H1 (cell line): ENCODE measurements around the gene NAXD. TPM values are rescaled to one million over a fixed set of nuclear protein-coding genes. Genes with fewer than 3 reads are reported as not detected.

ENCODE experiments used
- CTCF ChIA-PET: fragments of 300-600 bp; sonication (Branson Sonifier 250); formaldehyde crosslinking; loops from one replicate; lab custom pipeline; 2021; ENCODE audit not compliant: partially characterized antibody; lab: Charles Lee
- POLR2A ChIA-PET: fragments of 300-600 bp; sonication (Branson Sonifier 250); formaldehyde crosslinking; loops from one replicate; lab custom pipeline; 2021; ENCODE audit warnings: inconsistent platforms; ENCODE audit not compliant: partially characterized antibody; lab: Charles Lee
- DNase-seq, 2 experiments: peaks; one replicate each; pipeline versions ENCODE4 v3.0.0 to v3.0.0-alpha.2; 2010 to 2022; ENCODE audit warnings: low spot score in 2 of 2, low read depth in 1 of 2, mixed read lengths in 1 of 2
- FAIRE-seq: peaks from 2 replicates; lab custom pipeline; 2011; peaks lifted over from hg19 to GRCh38; lab: Jason Lieb, UNC
- H2AFZ ChIP-seq: 2 replicates; pipeline ENCODE4 v1.8.1; 2012; ENCODE audit warnings: low read length, inconsistent platforms
- H2AK5ac ChIP-seq: 2 replicates; pipeline ENCODE4 v1.6.1; 2013; ENCODE audit warnings: low read depth, low read length
- H2BK120ac ChIP-seq: replicated peaks from 2 replicates; pipeline ENCODE3; 2013; ENCODE audit warnings: low read depth, low read length, inconsistent platforms
- H2BK12ac ChIP-seq: 2 replicates; pipeline ENCODE4 v1.6.1; 2013; ENCODE audit warnings: low read depth, low read length
- H2BK15ac ChIP-seq: 2 replicates; pipeline ENCODE4 v1.6.1; 2013; ENCODE audit warnings: low read length
- H2BK20ac ChIP-seq: 2 replicates; pipeline ENCODE4 v1.6.1; 2013; ENCODE audit warnings: low read length
- H2BK5ac ChIP-seq: 2 replicates; pipeline ENCODE4 v1.6.1; 2013; ENCODE audit warnings: low read depth, low read length
- H3K14ac ChIP-seq: 2 replicates; pipeline ENCODE4 v1.6.1; 2013; ENCODE audit warnings: inconsistent platforms; ENCODE audit not compliant: insufficient read length
- H3K18ac ChIP-seq: 2 replicates; pipeline ENCODE4 v1.6.1; 2013; ENCODE audit warnings: low read length; ENCODE audit errors: extremely low read depth
- H3K23ac ChIP-seq: 2 replicates; pipeline ENCODE4 v1.6.1; 2013; ENCODE audit warnings: inconsistent platforms; ENCODE audit not compliant: insufficient read length
- H3K23me2 ChIP-seq: 2 replicates; pipeline ENCODE4 v1.6.1; 2013; ENCODE audit warnings: low read depth, low read length
- H3K27ac ChIP-seq: 2 replicates; pipeline ENCODE4 v1.6.1; 2011; ENCODE audit warnings: low read depth, low read length, inconsistent platforms
- H3K27me3 ChIP-seq, 4 experiments: replicated peaks in 1 of 4; 1 replicate in 1 of 4; 2 replicates in 3 of 4; pipeline versions ENCODE4 v1.6.1 to v1.8.1; 2011 to 2013; ENCODE audit warnings: low read length in 3 of 4, mild to moderate bottlenecking in 3 of 4, inconsistent platforms in 2 of 4, mixed read lengths in 2 of 4, moderate library complexity in 1 of 4; ENCODE audit not compliant: control insufficient read depth in 3 of 4, insufficient read depth in 3 of 4; ENCODE audit errors: extremely low read depth in 1 of 4
- H3K36me3 ChIP-seq, 4 experiments: 2 replicates each; pipeline versions ENCODE4 v1.6.1 to v1.8.1; 2011 to 2013; ENCODE audit warnings: mild to moderate bottlenecking in 4 of 4, low read length in 3 of 4, moderate library complexity in 2 of 4, control low read depth in 1 of 4, inconsistent platforms in 1 of 4; ENCODE audit not compliant: insufficient read depth in 4 of 4, control insufficient read depth in 2 of 4
- H3K4ac ChIP-seq: replicated peaks from 2 replicates; pipeline ENCODE3; 2013; ENCODE audit warnings: low read length, low read depth, mixed read lengths, inconsistent platforms; ENCODE audit not compliant: insufficient read length
- H3K4me1 ChIP-seq, 4 experiments: replicated peaks in 1 of 4; 1 replicate in 1 of 4; 2 replicates in 3 of 4; pipeline versions ENCODE4 v1.6.1 to v1.8.1; 2011 to 2013; ENCODE audit warnings: low read length in 3 of 4, inconsistent platforms in 2 of 4, mixed read lengths in 1 of 4; ENCODE audit not compliant: insufficient read depth in 4 of 4, control insufficient read depth in 3 of 4
- H3K4me2 ChIP-seq, 2 experiments: 2 replicates each; pipeline versions ENCODE4 v1.6.1 to v1.8.1; 2011 to 2013; ENCODE audit warnings: low read depth in 2 of 2, low read length in 2 of 2, control low read depth in 1 of 2, inconsistent platforms in 1 of 2, mild to moderate bottlenecking in 1 of 2; ENCODE audit not compliant: insufficient read depth in 1 of 2
- H3K4me3 ChIP-seq, 4 experiments: fragments of 200-600, 300-600 bp in 1 of 4; sonication (generic), shearing (Covaris generic), sonication (Bioruptor Twin) in 1 of 4; 2 replicates each; pipeline versions ENCODE4 v1.5.1 to v1.8.1; 2011 to 2016; ENCODE audit warnings: low read length in 4 of 4, low read depth in 3 of 4, control low read depth in 2 of 4, inconsistent platforms in 2 of 4, mild to moderate bottlenecking in 2 of 4, mixed read lengths in 1 of 4, moderate library complexity in 1 of 4; ENCODE audit not compliant: insufficient read depth in 2 of 4; ENCODE audit errors: extremely low read depth in 1 of 4
- H3K56ac ChIP-seq: replicated peaks from 2 replicates; pipeline ENCODE3; 2013; ENCODE audit warnings: low read depth, mild to moderate bottlenecking, mixed read lengths, low read length, inconsistent platforms; ENCODE audit not compliant: insufficient read length
- H3K79me1 ChIP-seq: 2 replicates; pipeline ENCODE4 v1.6.1; 2013; ENCODE audit warnings: low read depth, low read length, control low read depth
- H3K79me2 ChIP-seq, 2 experiments: 2 replicates each; pipeline versions ENCODE4 v1.6.1 to v1.8.1; 2012 to 2013; ENCODE audit warnings: low read length in 2 of 2, mild to moderate bottlenecking in 2 of 2, inconsistent platforms in 1 of 2; ENCODE audit not compliant: insufficient read depth in 2 of 2, control insufficient read depth in 1 of 2
- H3K9ac ChIP-seq, 4 experiments: replicated peaks in 1 of 4; 1 replicate in 1 of 4; 2 replicates in 3 of 4; pipeline versions ENCODE4 v1.6.1 to v1.8.1; 2011 to 2013; ENCODE audit warnings: low read depth in 3 of 4, low read length in 3 of 4, control low read depth in 2 of 4, mild to moderate bottlenecking in 2 of 4, moderate library complexity in 2 of 4, inconsistent platforms in 1 of 4; ENCODE audit errors: extremely low read depth in 1 of 4
- H3K9me3 ChIP-seq, 2 experiments: 2 replicates each; pipeline versions ENCODE4 v1.6.1 to v1.8.1; 2012 to 2013; ENCODE audit warnings: mild to moderate bottlenecking in 2 of 2, moderate library complexity in 2 of 2, control low read depth in 1 of 2, inconsistent platforms in 1 of 2, low read depth in 1 of 2, low read length in 1 of 2, mixed read lengths in 1 of 2; ENCODE audit not compliant: insufficient read depth in 2 of 2
- H4K20me1 ChIP-seq, 2 experiments: replicated peaks in 1 of 2; 2 replicates each; pipeline versions ENCODE3 to v1.8.1; 2011 to 2013; ENCODE audit warnings: inconsistent platforms in 2 of 2, low read length in 2 of 2, mild to moderate bottlenecking in 1 of 2; ENCODE audit not compliant: insufficient read depth in 2 of 2, control insufficient read depth in 1 of 2
- H4K5ac ChIP-seq: 2 replicates; pipeline ENCODE4 v1.6.1; 2013; ENCODE audit warnings: low read length, low read depth, mixed read lengths, inconsistent platforms; ENCODE audit not compliant: insufficient read length
- H4K8ac ChIP-seq: 2 replicates; pipeline ENCODE4 v1.8.0; 2013; ENCODE audit warnings: mild to moderate bottlenecking, moderate library complexity, low read length, inconsistent platforms; ENCODE audit not compliant: insufficient read depth; ENCODE audit errors: extremely low read depth
- H4K91ac ChIP-seq: replicated peaks from 2 replicates; pipeline ENCODE3; 2013; ENCODE audit warnings: low read length, mixed read lengths, inconsistent platforms; ENCODE audit not compliant: insufficient read length
- CEBPB ChIP-seq: IDR thresholded peaks from 2 replicates; pipeline ENCODE4 v1.6.1; 2012; ENCODE audit warnings: low read depth, low read length
- WGBS, 2 experiments: shearing (Covaris generic) in 1 of 2; methylation state at CpG; one replicate each; pipeline versions ENCODE4 v1.1.6 to v1.1.7; 2013 to 2015; ENCODE audit warnings: low lambda C conversion rate in 2 of 2, mixed read lengths in 2 of 2, inconsistent platforms in 1 of 2, low coverage in 1 of 2, missing lambda C conversion rate in 1 of 2; ENCODE audit not compliant: insufficient replicate concordance in 2 of 2, insufficient coverage in 1 of 2, insufficient read length in 1 of 2; ENCODE audit errors: extremely low coverage in 1 of 2, missing lambda C conversion rate in 1 of 2; 5-methylcytosine and 5-hydroxymethylcytosine counted together
- polyA plus RNA-seq, 7 experiments: library from polyadenylated mRNA; depleted of rRNA in 3 of 7; stranded (reverse) in 5 of 7; unstranded in 2 of 7; fragments of >200 nt in 5 of 7; fragments of 200-250 nt in 2 of 7; gene quantifications; 1 replicate in 5 of 7; 2 replicates in 1 of 7; 4 replicates in 1 of 7; pipeline versions ENCODE4 v1.2.1 to v1.2.3, GENCODE V29; 2011 to 2013; ENCODE audit warnings: missing spikeins in 2 of 7, mixed read lengths in 2 of 7
- total RNA-seq: library from RNA; stranded (reverse); fragmentation: NEBNext Ultra II Directional; extraction: Animal tissue kit (Norgen Biotek cat#: 25700); gene quantifications from 2 replicates; pipeline ENCODE4 v1.2.1, GENCODE V29; 2021

NAXD gene
- total and polyA plus RNA-seq, 2 of the 8 experiments (the other 6 are each of a cell fraction or from before 2014, with no cell fraction given): 25.4 to 35.5 TPM

- no peaks in the 10 kb centered on the region for H3K79me2 ChIP-seq
- H2BK5ac ChIP-seq: no peak overlapping the region
- H3K27ac ChIP-seq: no peak overlapping the region
- FAIRE-seq: no peak
- H2BK12ac ChIP-seq: no peak overlapping the region
- H3K79me1 ChIP-seq: no peaks in the 10 kb centered on the region
- H3K4ac ChIP-seq: no peak overlapping the region
- no peak overlapping the region for H3K4me2 ChIP-seq
- ChIA-PET CTCF (interaction anchor here (2.4 kb wide), 1 partner anchor 19 kb away, joined by 8 read pairs; no protein-coding TSS in a partner anchor), POLR2A (interaction anchor here (0.7 to 1.6 kb wide), 3 partner anchors 11 to 38 kb away, joined by 3 to 5 read pairs (median 5); no protein-coding TSS in a partner anchor)
- H3K18ac ChIP-seq: no peak overlapping the region
- H4K5ac ChIP-seq: no peak overlapping the region
- H3K56ac ChIP-seq: no peak overlapping the region
- no peak overlapping the region for H2AK5ac ChIP-seq
- peaks cover 0 to 51% (median 25%) of the 10 kb centered on the region in 4 experiments; a peak in 5 of 8 replicates for H3K36me3 ChIP-seq
- no peaks in the 10 kb centered on the region for H3K27me3 ChIP-seq
- H3K23me2 ChIP-seq: no peaks in the 10 kb centered on the region
- no peak overlapping the region for H2BK20ac ChIP-seq
- no peak overlapping the region for H4K91ac ChIP-seq
- H4K20me1 ChIP-seq: no peaks in the 10 kb centered on the region
- no peak overlapping the region for H2BK120ac ChIP-seq
- peaks cover 11 to 17% of the 10 kb centered on the region in 2 experiments for H3K9me3 ChIP-seq
- no peak overlapping the region for H2AFZ ChIP-seq
- H3K4me3 ChIP-seq: no peak overlapping the region
- 93% methylated on average over 23 of the region's 25 CpGs; no CpG with 5 or more reads in 1 of the 2 experiments for WGBS, 2 experiments
- no peak overlapping the region for H3K9ac ChIP-seq
- no peak for DNase-seq
- no peak overlapping the region for H3K23ac ChIP-seq
- no peak overlapping the region for H2BK15ac ChIP-seq
- H3K14ac ChIP-seq: no peak overlapping the region
- no peak overlapping the region for H4K8ac ChIP-seq
- TF ChIP-seq CEBPB: no peak
- H3K4me1 ChIP-seq: no peaks in the 10 kb centered on the region
Observed at GRCh38 chr13:110662091-110662490, 46.7 kb downstream of the NAXD start.
